HCT116 (cell line): ENCODE measurements around the gene IRX3.

Experiments used
- JUND ChIP-seq: IDR thresholded peaks from 2 replicates; pipeline ENCODE4 v1.6.1; 2012
- POLR2A ChIP-seq: IDR thresholded peaks from 2 replicates; pipeline ENCODE4 v1.7.0; 2011; ENCODE audit warnings: borderline replicate concordance; ENCODE audit not compliant: insufficient read depth, insufficient read length; ENCODE audit errors: extremely low read depth
- POLR2AphosphoS5 ChIP-seq: IDR thresholded peaks from 2 replicates; pipeline ENCODE4 v1.6.1; 2011; ENCODE audit warnings: mild to moderate bottlenecking, low read depth, low read length, moderate library complexity
- RAD21 ChIP-seq: IDR thresholded peaks from 2 replicates; pipeline ENCODE4 v1.6.1; 2012; ENCODE audit warnings: low read depth, mild to moderate bottlenecking
- ZNF274 ChIP-seq: fragments of 200-500 bp; sonication (Bioruptor generic); IDR thresholded peaks from 2 replicates; pipeline ENCODE4 v1.6.1; 2014; ENCODE audit warnings: mild to moderate bottlenecking, low read depth, low read length, inconsistent platforms
- TF ChIP-seq, protein P1 (sequence below), 3 experiments: fragments of 200-600 bp in 1 of 3; sonication (generic) in 1 of 3; IDR thresholded peaks in 2 of 3; conservative IDR thresholded peaks in 1 of 3; 2 replicates each; pipeline ENCODE4 v1.5.1; 2012 to 2017; ENCODE audit warnings: low read depth in 2 of 3, low read length in 2 of 3, antibody characterized with exemption in 1 of 3, borderline replicate concordance in 1 of 3, control low read depth in 1 of 3, mild to moderate bottlenecking in 1 of 3, mixed read lengths in 1 of 3, mixed run types in 1 of 3, moderate library complexity in 1 of 3; ENCODE audit not compliant: insufficient read depth in 1 of 3

- TF ChIP-seq ZNF274 (no peak), JUND (no peak), POLR2AphosphoS5 (no peak), RAD21 (no peak), POLR2A (no peak)
- TF ChIP-seq, protein P1, sequence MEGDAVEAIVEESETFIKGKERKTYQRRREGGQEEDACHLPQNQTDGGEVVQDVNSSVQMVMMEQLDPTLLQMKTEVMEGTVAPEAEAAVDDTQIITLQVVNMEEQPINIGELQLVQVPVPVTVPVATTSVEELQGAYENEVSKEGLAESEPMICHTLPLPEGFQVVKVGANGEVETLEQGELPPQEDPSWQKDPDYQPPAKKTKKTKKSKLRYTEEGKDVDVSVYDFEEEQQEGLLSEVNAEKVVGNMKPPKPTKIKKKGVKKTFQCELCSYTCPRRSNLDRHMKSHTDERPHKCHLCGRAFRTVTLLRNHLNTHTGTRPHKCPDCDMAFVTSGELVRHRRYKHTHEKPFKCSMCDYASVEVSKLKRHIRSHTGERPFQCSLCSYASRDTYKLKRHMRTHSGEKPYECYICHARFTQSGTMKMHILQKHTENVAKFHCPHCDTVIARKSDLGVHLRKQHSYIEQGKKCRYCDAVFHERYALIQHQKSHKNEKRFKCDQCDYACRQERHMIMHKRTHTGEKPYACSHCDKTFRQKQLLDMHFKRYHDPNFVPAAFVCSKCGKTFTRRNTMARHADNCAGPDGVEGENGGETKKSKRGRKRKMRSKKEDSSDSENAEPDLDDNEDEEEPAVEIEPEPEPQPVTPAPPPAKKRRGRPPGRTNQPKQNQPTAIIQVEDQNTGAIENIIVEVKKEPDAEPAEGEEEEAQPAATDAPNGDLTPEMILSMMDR (IDR thresholded peaks at IDR 0.05 in 2 of 3, conservative IDR thresholded peaks at IDR 0.05 in 1 of 3; ENCODE audit: borderline replicate concordance in 1 of 3, insufficient read depth in 1 of 3, low read depth in 2 of 3, low read length in 2 of 3), result no peak
Observed at GRCh38 chr16:54331241-54332002, 44.8 kb upstream of the IRX3 start.
